ENCODE measurements around the gene LIPE.

DNA sequence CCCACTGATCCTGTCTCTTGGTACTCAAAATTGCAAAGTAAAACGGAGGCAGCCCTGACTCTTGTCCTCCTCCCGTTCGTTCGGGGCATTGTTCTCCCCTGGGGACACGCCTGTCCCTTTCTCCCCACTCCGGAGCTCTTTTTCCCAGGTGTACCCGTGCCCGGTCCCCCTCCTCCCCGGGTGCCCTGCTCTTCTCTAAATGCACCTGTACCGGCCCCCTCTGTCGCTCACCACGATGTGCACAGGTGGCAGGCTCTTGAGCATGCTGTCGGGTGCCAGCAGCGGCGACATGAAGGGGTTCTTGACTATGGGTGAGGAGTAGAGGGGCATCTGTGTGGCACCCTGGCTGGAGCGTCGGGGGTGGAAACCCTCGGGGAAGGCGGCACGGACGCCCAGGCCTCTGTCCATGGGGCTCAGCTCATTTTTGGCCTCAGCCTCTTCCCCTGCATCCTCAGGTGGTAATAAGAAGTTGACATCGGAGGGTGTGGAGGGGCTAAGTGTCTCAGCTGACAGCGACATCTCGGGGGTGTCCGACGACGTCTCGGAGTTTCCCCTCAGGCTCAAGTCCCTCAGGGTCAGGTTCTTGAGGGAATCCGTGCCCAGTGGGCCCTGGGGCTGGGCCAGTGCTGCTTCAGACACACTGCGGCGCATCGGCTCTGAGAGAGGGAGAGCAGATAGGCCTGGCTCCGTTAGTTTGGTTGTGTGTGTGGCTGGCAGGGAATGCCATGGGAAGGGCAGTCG lies 24.6 kb downstream of the LIPE start:
- TF ChIP-seq POLR2A (IDR thresholded peaks at IDR 0.05): no peak
- TF ChIP-seq, protein P1, sequence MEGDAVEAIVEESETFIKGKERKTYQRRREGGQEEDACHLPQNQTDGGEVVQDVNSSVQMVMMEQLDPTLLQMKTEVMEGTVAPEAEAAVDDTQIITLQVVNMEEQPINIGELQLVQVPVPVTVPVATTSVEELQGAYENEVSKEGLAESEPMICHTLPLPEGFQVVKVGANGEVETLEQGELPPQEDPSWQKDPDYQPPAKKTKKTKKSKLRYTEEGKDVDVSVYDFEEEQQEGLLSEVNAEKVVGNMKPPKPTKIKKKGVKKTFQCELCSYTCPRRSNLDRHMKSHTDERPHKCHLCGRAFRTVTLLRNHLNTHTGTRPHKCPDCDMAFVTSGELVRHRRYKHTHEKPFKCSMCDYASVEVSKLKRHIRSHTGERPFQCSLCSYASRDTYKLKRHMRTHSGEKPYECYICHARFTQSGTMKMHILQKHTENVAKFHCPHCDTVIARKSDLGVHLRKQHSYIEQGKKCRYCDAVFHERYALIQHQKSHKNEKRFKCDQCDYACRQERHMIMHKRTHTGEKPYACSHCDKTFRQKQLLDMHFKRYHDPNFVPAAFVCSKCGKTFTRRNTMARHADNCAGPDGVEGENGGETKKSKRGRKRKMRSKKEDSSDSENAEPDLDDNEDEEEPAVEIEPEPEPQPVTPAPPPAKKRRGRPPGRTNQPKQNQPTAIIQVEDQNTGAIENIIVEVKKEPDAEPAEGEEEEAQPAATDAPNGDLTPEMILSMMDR (IDR thresholded peaks at IDR 0.05): no peak

All from uterus (tissue), 2 donors.